ENCODE measurements around the gene DNAI7. TPM values are rescaled to one million over a fixed set of nuclear protein-coding genes. Genes with fewer than 3 reads are reported as not detected.

The DNAI7 gene
- polyA plus RNA-seq, 2 of the 4 experiments (the other 2 are of a cell fraction) = 0.36 to 0.43 TPM

DNA sequence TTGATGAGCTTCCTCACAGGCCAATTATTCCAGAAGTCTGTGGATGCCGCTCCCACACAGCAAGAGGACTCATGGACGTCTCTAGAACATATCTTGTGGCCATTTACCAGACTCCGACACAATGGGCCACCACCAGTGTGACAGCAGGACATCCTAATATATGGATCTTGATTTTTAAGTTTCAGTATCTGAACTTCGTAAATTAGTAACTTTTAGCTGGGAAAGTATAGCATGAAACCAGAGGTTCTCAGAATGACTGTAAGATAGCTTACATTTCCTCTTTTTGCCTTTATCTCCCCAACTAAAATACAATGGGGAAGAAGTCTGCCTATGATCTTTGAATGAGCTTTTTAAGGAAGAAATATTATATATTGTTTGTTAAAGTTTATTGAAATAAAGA lies 87.0 kb downstream of the DNAI7 start:
- CTCF ChIA-PET = no interaction called here
- WGBS (ENCODE audit: missing lambda C conversion rate) = 55% methylated on average over 4 of the region's 4 CpGs
- no peak for DNase-seq (ENCODE audit: low read depth in 1 of 2, low spot score in 1 of 2)
- H3K27ac ChIP-seq = no peak overlapping the region
- POLR2A ChIA-PET = no interaction called here
- no peak for ATAC-seq
- H3K4me3 ChIP-seq = no peak overlapping the region
- no peak for FAIRE-seq
- TF ChIP-seq PBX3 (IDR thresholded peaks at IDR 0.05) (no peak), KDM5A (IDR thresholded peaks at IDR 0.05) (no peak), JUN (IDR thresholded peaks at IDR 0.05) (no peak), CHD4 (IDR thresholded peaks at IDR 0.05; ENCODE audit: borderline replicate concordance) (no peak), EHF (CRISPR knock-in tag; IDR thresholded peaks at IDR 0.05) (no peak), TP53 (CRISPR knock-in tag; IDR thresholded peaks at IDR 0.05) (no peak), E2F6 (IDR thresholded peaks at IDR 0.05; ENCODE audit: borderline replicate concordance, low read depth) (no peak), POLR2A (IDR thresholded peaks at IDR 0.05; ENCODE audit: low read length) (no peak), ELK1 (IDR thresholded peaks at IDR 0.05; ENCODE audit: low read depth, low read length) (no peak), PHF8 (IDR thresholded peaks at IDR 0.05; ENCODE audit: borderline replicate concordance, low read depth) (no peak), NR3C1 (IDR thresholded peaks at IDR 0.05) (no peak), POLR2AphosphoS2 (conservative IDR thresholded peaks at IDR 0.05; ENCODE audit: low read length) (no peak), GATA3 (IDR thresholded peaks at IDR 0.05; ENCODE audit: borderline replicate concordance) (no peak), HDAC2 (IDR thresholded peaks at IDR 0.05) (no peak), NPAS2 (CRISPR knock-in tag; IDR thresholded peaks at IDR 0.05; ENCODE audit: borderline replicate concordance) (no peak), ZSCAN20 (CRISPR knock-in tag; IDR thresholded peaks at IDR 0.05) (no peak)
- no peak overlapping the region for H3K4me2 ChIP-seq
- H3K9me3 ChIP-seq = no peaks in the 10 kb centered on the region
- no peaks in the 10 kb centered on the region for H3K4me1 ChIP-seq

GRCh38 chr12:25106818-25107217 lies 88.1 kb downstream of the DNAI7 start:
- POLR2A ChIA-PET = no interaction called here
- Histone ChIP-seq H3K4me3 (no peak overlapping the region), H3K4me2 (no peak overlapping the region), H3K27ac (no peak overlapping the region), H3K9me3 (no peaks in the 10 kb centered on the region), H3K4me1 (no peaks in the 10 kb centered on the region)
- TF ChIP-seq CTCF (IDR thresholded peaks at IDR 0.05) = no peak
- no peak for TF ChIP-seq TFCP2L1 (CRISPR knock-in tag; IDR thresholded peaks at IDR 0.05)
- TF ChIP-seq, protein P1, sequence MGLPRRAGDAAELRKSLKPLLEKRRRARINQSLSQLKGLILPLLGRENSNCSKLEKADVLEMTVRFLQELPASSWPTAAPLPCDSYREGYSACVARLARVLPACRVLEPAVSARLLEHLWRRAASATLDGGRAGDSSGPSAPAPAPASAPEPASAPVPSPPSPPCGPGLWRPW (IDR thresholded peaks at IDR 0.05) = no peak
- TF ChIP-seq NFE2L2 (conservative IDR thresholded peaks at IDR 0.05; ENCODE audit: low read length) = no peak
- no peak for TF ChIP-seq JUNB (IDR thresholded peaks at IDR 0.05)
- TF ChIP-seq KDM5A (IDR thresholded peaks at IDR 0.05) = no peak
- no peak for TF ChIP-seq HEYL (CRISPR knock-in tag; IDR thresholded peaks at IDR 0.05)
- TF ChIP-seq POLR2A (IDR thresholded peaks at IDR 0.05; ENCODE audit: low read length) = no peak
- CTCF ChIA-PET = no interaction called here
- no peak for FAIRE-seq
- no peak for DNase-seq (ENCODE audit: low read depth in 1 of 2, low spot score in 1 of 2)
- no peak for ATAC-seq

DNA sequence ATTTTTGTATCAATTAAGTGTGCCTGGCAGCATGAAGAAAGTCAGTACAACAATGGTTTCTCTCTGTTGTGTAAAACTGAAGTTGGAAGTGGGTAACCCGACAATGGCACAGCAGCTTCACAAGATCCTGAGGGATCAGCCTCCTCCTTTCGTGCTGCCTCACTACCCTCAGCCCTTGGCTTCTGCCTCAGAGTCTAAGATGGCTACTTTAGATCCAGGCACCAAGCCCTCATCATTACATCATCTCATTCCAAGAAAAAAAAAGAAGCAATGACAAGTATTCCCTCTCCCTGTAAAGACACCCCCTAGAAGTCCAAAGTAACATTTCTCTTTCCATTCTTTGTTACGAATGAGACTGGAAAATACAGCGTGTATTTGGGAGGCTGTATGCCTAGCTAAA lies 92.6 kb downstream of the DNAI7 start:
- Histone ChIP-seq H3K9me3 (no peaks in the 10 kb centered on the region), H3K27ac (no peak overlapping the region), H3K4me2 (no peak overlapping the region), H3K4me1 (no peaks in the 10 kb centered on the region), H3K4me3 (no peak overlapping the region)
- FAIRE-seq (no peak), ATAC-seq (no peak), DNase-seq (ENCODE audit: low read depth in 1 of 2, low spot score in 1 of 2) (no peak)
- ChIA-PET CTCF (no interaction called here), POLR2A (no interaction called here)
- TF ChIP-seq CEBPB (IDR thresholded peaks at IDR 0.05) (no peak), RARB (CRISPR knock-in tag; IDR thresholded peaks at IDR 0.05) (no peak)
- 55% methylated on average over 4 of the region's 4 CpGs for WGBS (ENCODE audit: missing lambda C conversion rate)

Data from A549 (cell line).